Measurements from ENCODE around the gene ANGEL1.

ANGEL1 gene

GRCh38 chr14:76812422-76813383, at the start of gene ANGEL1:
Gene ANGEL1 (minus strand): TSS chr14:76812882. CDS start chr14:76812827, 55 bp downstream.
- peak; percentile 95 for DNase-seq (ENCODE audit: low read depth)

DNA sequence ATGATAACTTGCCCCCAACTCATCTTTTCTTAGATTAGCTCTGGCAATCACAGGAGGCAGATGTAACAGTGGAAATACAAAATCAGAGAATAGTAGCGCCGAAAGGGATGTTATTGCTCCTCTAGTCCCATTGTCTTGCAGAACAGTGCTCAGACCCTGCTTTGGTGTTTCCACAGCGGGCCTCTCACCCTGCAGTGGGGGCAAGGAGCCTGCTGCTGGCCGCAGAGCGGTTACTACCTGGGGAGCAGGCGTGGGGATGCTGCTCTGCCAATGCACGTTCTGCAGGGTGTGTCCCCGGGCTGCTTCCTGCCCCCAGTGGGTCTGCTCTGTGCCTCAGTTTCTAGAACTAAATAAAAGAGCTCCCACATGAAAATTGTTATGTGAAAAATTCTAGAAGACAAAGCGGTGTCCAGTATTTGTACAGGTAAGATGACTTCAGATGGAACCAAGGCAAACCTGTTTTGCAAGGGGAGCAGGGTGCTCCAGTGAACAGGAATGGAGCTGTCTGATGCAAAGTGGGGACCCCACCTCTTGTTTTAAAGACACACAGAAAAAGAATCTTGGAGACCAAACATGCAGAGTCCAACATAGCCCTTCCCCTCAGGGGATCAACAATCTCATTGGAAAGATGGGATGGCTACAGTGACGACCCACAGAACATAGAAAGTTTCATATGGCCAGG, 49.0 kb upstream of the ANGEL1 start:
- no peak for DNase-seq (ENCODE audit: low read depth)

GRCh38 chr14:76856769-76857168, 44.1 kb upstream of the ANGEL1 start:
- no peak for DNase-seq (ENCODE audit: low read depth)

DNA sequence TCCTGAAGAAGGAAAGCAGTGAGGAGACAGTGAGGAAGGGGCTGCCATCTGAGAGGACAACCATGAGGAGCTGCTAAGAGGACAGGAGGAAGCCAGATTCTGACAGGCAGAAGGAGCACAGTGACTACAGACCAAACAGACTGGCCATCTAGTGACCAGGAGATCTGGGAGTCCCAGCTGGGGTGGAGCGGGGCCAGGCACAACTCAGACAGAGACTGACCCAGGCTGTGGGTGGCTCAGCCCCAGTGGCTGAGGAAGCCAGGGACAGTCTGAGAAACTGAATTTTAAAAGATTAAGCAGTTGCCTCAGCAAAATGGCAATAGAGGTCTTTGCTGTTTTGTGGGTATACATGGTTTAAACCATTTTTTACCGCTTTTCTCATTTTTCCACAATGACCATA, 42.4 kb upstream of the ANGEL1 start:
- DNase-seq (ENCODE audit: low read depth): no peak

GRCh38 chr14:76848879-76849278, 36.2 kb upstream of the ANGEL1 start:
- no peak for DNase-seq (ENCODE audit: low read depth)

DNA sequence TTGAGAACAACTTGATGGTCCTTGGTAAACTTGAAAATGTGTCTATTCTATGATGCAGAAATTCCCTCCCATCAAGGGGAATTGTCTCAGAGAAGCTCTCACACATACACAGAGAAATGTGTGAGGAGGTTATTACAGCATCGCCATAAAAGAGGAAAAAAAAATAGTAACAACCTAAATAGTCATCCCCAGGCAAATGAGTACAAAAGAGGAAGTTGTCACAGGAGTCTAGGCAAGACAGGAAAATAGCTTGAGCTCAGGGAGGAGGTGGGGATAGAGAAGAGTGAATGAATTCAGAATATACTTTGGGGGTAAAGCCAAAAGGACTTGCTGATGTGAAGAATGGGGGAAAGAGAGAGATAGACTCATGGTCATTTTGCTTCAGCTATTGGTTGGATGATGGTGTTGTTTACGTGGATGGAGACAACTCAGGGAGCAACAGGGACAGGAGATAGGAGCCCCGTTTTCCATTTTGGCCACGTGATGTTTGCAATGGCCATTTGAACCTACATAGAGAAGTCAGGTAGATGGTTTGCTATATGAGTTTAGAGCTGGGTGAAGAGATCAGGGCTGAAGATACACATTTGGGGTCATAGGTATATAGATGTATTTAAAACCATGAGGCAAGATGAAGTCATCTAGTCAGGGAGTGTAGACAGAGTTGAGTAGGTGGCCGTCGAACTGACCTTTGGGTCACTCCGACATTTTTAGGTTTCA, 33.8 kb upstream of the ANGEL1 start:
- no peak for DNase-seq (ENCODE audit: low read depth)

- DNase-seq (ENCODE audit: low read depth): peak; percentile 59
Measured at GRCh38 chr14:76844223-76844622, 31.5 kb upstream of the ANGEL1 start.

DNA sequence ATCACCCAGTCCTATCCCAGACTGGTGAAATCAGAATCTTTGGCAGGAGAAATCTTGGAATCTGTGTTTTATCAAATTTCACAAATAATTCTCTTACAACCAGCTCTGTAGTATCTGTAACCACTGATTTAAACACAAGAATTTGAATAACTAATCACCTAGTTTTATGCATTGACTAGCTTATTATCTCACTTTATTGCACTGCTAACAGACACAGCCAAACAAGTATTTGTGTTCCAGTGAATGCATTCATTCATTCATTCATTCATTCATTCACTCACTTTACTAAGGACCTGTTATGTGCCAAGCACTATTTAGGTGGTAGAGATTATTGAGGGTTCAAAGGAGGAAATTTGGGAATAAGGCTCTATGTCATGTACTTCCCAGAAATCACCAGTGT, 29.7 kb upstream of the ANGEL1 start:
- no peak for DNase-seq (ENCODE audit: low read depth)

DNA sequence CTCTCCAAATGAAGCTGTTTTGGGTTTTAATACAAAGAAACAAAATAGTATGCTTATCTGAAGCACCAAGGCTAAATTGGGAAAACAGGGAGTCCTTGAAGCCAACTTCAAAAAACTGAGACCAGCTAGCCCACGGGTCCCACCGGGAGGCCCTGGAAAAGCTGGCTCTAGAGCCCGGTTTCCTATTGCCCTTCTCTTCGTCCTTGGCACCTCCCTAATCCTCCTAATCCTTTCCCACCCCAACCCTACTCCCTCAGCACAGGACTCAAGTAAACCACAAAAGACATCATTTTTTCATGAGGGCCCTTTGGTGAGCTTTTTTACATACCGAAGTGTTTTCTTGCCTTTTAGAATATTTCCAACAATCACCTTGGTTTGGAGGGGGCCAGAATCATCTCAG, 24.8 kb upstream of the ANGEL1 start:
- no peak for DNase-seq (ENCODE audit: low read depth)

GRCh38 chr14:76836029-76836630, 23.4 kb upstream of the ANGEL1 start:
- DNase-seq (ENCODE audit: low read depth): no peak

DNA sequence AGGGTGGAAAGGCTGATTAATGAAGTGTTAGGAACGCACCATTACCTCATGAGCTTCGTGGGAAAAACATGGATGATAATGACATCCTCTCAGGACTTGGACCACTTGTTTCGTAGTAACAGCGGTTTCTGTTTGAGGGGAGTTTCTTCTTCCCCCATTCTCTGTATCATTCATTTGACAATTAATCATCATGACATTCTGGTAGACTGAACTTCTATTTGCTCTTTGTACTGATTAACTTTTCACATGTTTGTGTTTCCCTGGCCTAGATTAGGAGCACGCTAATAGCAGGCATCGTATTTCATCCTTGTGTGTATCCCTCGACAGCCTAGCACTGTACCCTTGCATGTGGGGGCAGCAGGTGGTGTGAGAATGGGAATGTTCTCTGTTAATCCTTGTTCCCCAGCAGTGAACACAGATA, 21.6 kb upstream of the ANGEL1 start:
- no peak for DNase-seq (ENCODE audit: low read depth)

- DNase-seq (ENCODE audit: low read depth): no peak
Measured at GRCh38 chr14:76833011-76833410, 20.3 kb upstream of the ANGEL1 start.

- DNase-seq (ENCODE audit: low read depth): no peak
Measured at GRCh38 chr14:76832503-76832988, 19.9 kb upstream of the ANGEL1 start.

GRCh38 chr14:76830556-76830955, 17.9 kb upstream of the ANGEL1 start:
- no peak for DNase-seq (ENCODE audit: low read depth)

- no peak for DNase-seq (ENCODE audit: low read depth)
Measured at GRCh38 chr14:76829650-76830421, 17.2 kb upstream of the ANGEL1 start.

DNA sequence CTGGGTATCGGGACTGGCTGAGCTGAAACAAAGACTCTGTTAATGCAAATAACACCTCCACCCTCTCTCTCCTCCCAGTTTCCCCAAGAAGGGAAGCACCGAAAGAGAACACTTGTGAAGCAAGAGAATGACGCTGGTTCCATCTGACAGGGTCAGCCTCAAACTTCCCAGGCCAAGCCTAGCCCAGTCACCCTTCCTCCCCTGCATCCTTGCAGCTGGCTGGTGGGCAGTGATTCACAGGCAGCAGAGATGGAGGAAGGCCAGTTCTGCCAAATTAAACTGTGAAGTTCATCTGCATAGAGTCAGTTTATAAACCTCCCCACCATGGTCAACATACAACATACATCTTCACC, 16.3 kb upstream of the ANGEL1 start:
- DNase-seq (ENCODE audit: low read depth): no peak

GRCh38 chr14:76828339-76829012, 15.8 kb upstream of the ANGEL1 start:
- DNase-seq (ENCODE audit: low read depth): no peak

DNA sequence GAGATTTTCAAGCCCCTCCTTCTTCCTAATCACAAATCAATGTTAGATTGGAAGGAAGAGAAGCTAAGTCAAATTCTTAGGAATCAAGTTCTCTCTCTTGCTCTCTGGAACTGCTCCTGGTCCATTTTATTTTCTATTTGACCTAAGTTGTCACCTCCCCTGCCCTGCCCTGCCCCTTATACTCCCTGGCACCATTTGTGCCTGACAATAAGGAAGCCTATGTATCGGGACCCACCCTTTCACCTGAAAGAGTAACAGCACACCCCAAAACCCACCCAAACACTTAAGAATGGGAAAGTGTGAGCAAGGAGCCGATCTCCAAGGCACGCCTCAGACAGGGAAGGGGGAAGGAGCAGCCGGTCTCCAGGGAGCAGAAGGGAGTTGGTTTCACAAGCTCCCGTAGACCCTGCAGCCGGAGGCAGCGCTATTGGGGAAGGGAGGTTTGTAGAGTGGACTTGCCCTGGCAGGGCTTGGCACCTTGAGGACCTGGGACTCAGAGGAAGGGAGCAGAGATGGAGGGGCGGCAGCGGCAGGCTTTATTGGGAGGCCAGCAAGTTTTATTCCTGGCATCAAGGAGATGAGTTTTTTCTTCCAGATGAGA, 15.1 kb upstream of the ANGEL1 start:
- DNase-seq (ENCODE audit: low read depth): no peak

DNA sequence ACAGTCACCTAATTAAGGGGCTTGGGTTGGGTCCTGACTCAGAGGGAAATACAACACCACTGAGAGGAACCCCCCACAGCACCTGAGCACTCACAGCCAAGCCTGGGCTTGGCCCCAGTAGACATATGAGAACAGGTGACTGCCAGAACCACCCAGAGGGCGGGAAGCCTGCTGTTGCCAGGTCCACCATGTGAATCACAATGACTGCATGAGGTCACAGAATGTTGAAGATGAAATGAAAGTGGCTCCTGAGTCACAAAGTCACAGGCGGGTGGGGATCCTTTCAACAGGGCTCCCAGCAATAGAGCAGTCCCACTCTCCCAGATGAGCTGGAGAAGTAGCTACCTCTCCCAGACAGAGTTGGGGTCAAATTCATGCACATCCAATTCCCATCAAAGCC, 13.4 kb upstream of the ANGEL1 start, which contains the start of gene LRRC74A:
Gene LRRC74A, plus strand, starts transcription at position 287 of the 400 bp plus-strand sequence. CDS start 290 bp downstream, outside the sequence.
- DNase-seq (ENCODE audit: low read depth): no peak

- no peak for DNase-seq (ENCODE audit: low read depth)
Measured at GRCh38 chr14:76820700-76821099, 8.0 kb upstream of the ANGEL1 start.

All from activated T-cell treated with anti-CD3 and anti-CD28 coated beads for 48 hours (primary cell).